ENCODE measurements around the gene CDK5RAP3.
"Not testable (repeated sequence)": the region's sequence is repeated elsewhere in the genome, so short reads cannot be mapped to it uniquely, and the experiment has no call there.

CDK5RAP3 gene

DNA sequence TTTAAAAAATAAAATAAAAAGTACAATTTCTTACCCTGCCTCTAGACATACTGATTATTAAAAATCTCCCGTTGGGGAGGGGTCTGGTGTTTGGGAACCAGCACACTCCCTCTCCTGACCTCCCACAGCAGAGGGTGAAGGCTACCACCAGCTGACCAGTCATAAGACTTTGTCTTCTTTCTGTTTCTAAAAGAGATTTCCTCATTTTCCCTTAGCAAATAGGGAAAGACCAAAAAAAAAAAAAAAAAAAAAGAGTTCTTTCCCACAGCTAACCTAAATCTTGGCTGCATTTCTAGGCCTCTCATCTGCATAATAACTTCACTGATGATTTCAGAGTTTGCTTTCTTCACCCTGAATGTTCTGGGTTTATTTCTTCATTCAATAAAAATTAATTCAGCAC is 30.3 kb downstream of the CDK5RAP3 start:
- H3K9ac ChIP-seq (ENCODE audit: low read length): no peak overlapping the region
- H4K12ac ChIP-seq (ENCODE audit: low read depth, low read length): no peak overlapping the region
- no peak overlapping the region for H2BK12ac ChIP-seq (ENCODE audit: low read length)
- H4K91ac ChIP-seq (ENCODE audit: low read depth, low read length): no peak overlapping the region
- H2AK5ac ChIP-seq (ENCODE audit: low read length): no peak overlapping the region
- H3K23ac ChIP-seq (ENCODE audit: low read length): no peak overlapping the region
- H3K79me1 ChIP-seq (ENCODE audit: low read length): peaks cover 14% of the 10 kb centered on the region
- no peak overlapping the region for H3K27ac ChIP-seq (ENCODE audit: low read depth, low read length)
- H2BK5ac ChIP-seq (ENCODE audit: low read depth, low read length, poor library complexity): no peak overlapping the region
- H3K36me3 ChIP-seq (ENCODE audit: control insufficient read depth in 1 of 2, insufficient read depth in 2 of 2, low read length in 2 of 2): no peaks in the 10 kb centered on the region
- H3K4ac ChIP-seq (ENCODE audit: low read depth, low read length): no peak overlapping the region
- no peaks in the 10 kb centered on the region for H3K27me3 ChIP-seq (ENCODE audit: insufficient read depth, low read length)
- H3K4me3 ChIP-seq (ENCODE audit: low read depth, low read length): no peak overlapping the region
- no CpG with 5 or more reads among the region's 1 CpG for WGBS (ENCODE audit: extremely low coverage, insufficient coverage, insufficient read length)
- H3K4me2 ChIP-seq (ENCODE audit: low read length): no peak overlapping the region
- DNase-seq: peak in 1 of 2 donors; percentile 17
- H2BK120ac ChIP-seq (ENCODE audit: insufficient read depth, low read length, poor library complexity): no peak overlapping the region
- H3K14ac ChIP-seq (ENCODE audit: low read length): no peak overlapping the region
- H3K79me2 ChIP-seq (ENCODE audit: control insufficient read depth, insufficient read depth, low read length, poor library complexity): no peaks in the 10 kb centered on the region
- H3K9me3 ChIP-seq (ENCODE audit: insufficient read depth, low read depth, low read length): peaks cover 2% of the 10 kb centered on the region
- peaks cover 14 to 20% of the 10 kb centered on the region in 2 experiments for H3K4me1 ChIP-seq (ENCODE audit: control insufficient read depth in 1 of 2, insufficient read depth in 2 of 2, low read length in 2 of 2)
- H3K18ac ChIP-seq (ENCODE audit: low read length): no peak overlapping the region
- H4K8ac ChIP-seq (ENCODE audit: low read depth, low read length): no peak overlapping the region
- no peak overlapping the region for H2AFZ ChIP-seq (ENCODE audit: insufficient read depth, low read length, poor library complexity)

DNA sequence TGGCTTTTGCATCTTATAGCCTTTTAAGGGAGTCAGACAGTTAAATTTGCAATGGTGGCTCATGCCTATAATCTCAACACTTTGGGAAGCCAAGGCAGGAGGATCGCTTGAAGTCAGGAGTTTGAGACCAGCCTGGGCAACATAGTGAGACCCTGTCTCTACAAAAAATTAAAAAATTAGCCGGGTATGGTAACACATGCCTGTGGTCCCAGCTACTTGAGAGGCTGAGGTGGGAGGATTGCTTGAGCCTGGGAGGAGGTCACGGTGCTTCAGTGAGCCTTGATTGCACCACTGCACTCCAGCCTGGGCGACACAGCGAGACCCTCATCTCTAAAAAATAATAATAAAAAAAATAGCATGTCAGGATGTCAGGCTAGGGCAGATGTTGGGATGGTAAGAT is 30.7 kb downstream of the CDK5RAP3 start:
- not testable (repeated sequence) for H2AFZ ChIP-seq (ENCODE audit: insufficient read depth, low read length, poor library complexity); H3K4me2 ChIP-seq (ENCODE audit: low read length); H2BK12ac ChIP-seq (ENCODE audit: low read length); H3K14ac ChIP-seq (ENCODE audit: low read length); H2BK5ac ChIP-seq (ENCODE audit: low read depth, low read length, poor library complexity); H4K8ac ChIP-seq (ENCODE audit: low read depth, low read length); H3K23ac ChIP-seq (ENCODE audit: low read length); H3K9ac ChIP-seq (ENCODE audit: low read length); H2BK120ac ChIP-seq (ENCODE audit: insufficient read depth, low read length, poor library complexity); H3K4ac ChIP-seq (ENCODE audit: low read depth, low read length); H3K18ac ChIP-seq (ENCODE audit: low read length); H4K12ac ChIP-seq (ENCODE audit: low read depth, low read length); DNase-seq; H2AK5ac ChIP-seq (ENCODE audit: low read length); H4K91ac ChIP-seq (ENCODE audit: low read depth, low read length); H3K79me2 ChIP-seq (ENCODE audit: control insufficient read depth, insufficient read depth, low read length, poor library complexity); H3K9me3 ChIP-seq (ENCODE audit: insufficient read depth, low read depth, low read length); H3K27me3 ChIP-seq (ENCODE audit: insufficient read depth, low read length); H3K27ac ChIP-seq (ENCODE audit: low read depth, low read length); H3K4me3 ChIP-seq (ENCODE audit: low read depth, low read length); H3K36me3 ChIP-seq (ENCODE audit: control insufficient read depth in 1 of 2, insufficient read depth in 2 of 2, low read length in 2 of 2)
- Histone ChIP-seq H3K4me1 (ENCODE audit: control insufficient read depth in 1 of 2, insufficient read depth in 2 of 2, low read length in 2 of 2) (peaks cover 12 to 15% of the 10 kb centered on the region in 2 experiments), H3K79me1 (ENCODE audit: low read length) (peaks cover 14% of the 10 kb centered on the region)
- WGBS (ENCODE audit: extremely low coverage, insufficient coverage, insufficient read length): no CpG with 5 or more reads among the region's 5 CpGs

DNA sequence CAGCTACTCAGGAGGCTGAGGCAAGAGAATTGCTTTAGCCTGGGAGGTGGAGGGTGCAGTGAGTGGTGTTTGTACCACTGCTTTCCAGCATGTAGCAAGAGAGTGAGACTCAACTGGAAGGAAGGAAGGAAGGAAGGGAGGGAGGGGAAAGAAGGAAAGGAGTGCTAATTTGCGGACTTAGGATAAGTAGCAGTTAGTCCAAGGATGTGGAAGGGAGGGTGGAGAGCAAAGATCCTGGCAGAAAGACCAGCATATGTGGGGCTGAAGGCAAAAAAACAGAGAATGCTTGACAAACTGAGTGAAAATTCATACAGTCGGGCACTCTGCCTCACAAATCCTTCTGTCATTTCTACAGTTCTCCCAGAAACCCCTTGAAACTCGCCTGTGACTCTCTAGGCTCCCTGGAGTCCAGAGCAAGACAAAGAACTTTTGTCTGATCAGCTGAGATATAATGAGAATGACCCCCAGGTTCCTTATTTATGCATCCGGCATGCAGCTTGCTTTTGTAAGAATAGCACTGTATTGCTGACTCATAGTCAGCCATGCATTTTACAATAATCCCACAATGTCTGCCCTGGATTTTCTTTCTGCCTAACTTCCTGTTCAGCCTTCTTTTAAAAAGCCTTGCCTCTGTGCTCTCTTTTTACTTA is 31.5 kb downstream of the CDK5RAP3 start:
- Histone ChIP-seq H3K79me2 (ENCODE audit: control insufficient read depth, insufficient read depth, low read length, poor library complexity) (no peaks in the 10 kb centered on the region), H3K27me3 (ENCODE audit: insufficient read depth, low read length) (no peaks in the 10 kb centered on the region), H2BK120ac (ENCODE audit: insufficient read depth, low read length, poor library complexity) (peak overlapping the region; percentile 90), H3K18ac (ENCODE audit: low read length) (no peak overlapping the region), H4K12ac (ENCODE audit: low read depth, low read length) (peak overlapping the region; percentile 87), H3K9me3 (ENCODE audit: insufficient read depth, low read depth, low read length) (peaks cover 2% of the 10 kb centered on the region), H3K4ac (ENCODE audit: low read depth, low read length) (peak overlapping the region; percentile 47), H3K14ac (ENCODE audit: low read length) (peak overlapping the region; percentile 79), H2AK5ac (ENCODE audit: low read length) (no peak overlapping the region), H2BK12ac (ENCODE audit: low read length) (peak overlapping the region; percentile 54), H4K91ac (ENCODE audit: low read depth, low read length) (peak overlapping the region; percentile 70), H3K4me1 (ENCODE audit: control insufficient read depth in 1 of 2, insufficient read depth in 2 of 2, low read length in 2 of 2) (peaks cover 12 to 15% of the 10 kb centered on the region in 2 experiments), H2AFZ (ENCODE audit: insufficient read depth, low read length, poor library complexity) (peak overlapping the region; percentile 72), H3K4me3 (ENCODE audit: low read depth, low read length) (no peak overlapping the region), H3K79me1 (ENCODE audit: low read length) (peaks cover 14% of the 10 kb centered on the region), H3K9ac (ENCODE audit: low read length) (no peak overlapping the region), H2BK5ac (ENCODE audit: low read depth, low read length, poor library complexity) (peak overlapping the region; percentile 66), H3K36me3 (ENCODE audit: control insufficient read depth in 1 of 2, insufficient read depth in 2 of 2, low read length in 2 of 2) (no peaks in the 10 kb centered on the region), H4K8ac (ENCODE audit: low read depth, low read length) (peak overlapping the region; percentile 54), H3K4me2 (ENCODE audit: low read length) (no peak overlapping the region), H3K27ac (ENCODE audit: low read depth, low read length) (peak overlapping the region; percentile 48), H3K23ac (ENCODE audit: low read length) (no peak overlapping the region)
- DNase-seq: peak in 1 of 2 donors; percentile 35
- no CpG with 5 or more reads among the region's 4 CpGs for WGBS (ENCODE audit: extremely low coverage, insufficient coverage, insufficient read length)

GRCh38 chr17:48002916-48003416 is 32.1 kb downstream of the CDK5RAP3 start:
- WGBS (ENCODE audit: extremely low coverage, insufficient coverage, insufficient read length): no CpG with 5 or more reads among the region's 7 CpGs

More at GRCh38 chr17:48002916-48003416, 32.1 kb downstream of the CDK5RAP3 start:
- Histone ChIP-seq H3K4me2 (ENCODE audit: low read length) (no peak overlapping the region), H3K4ac (ENCODE audit: low read depth, low read length) (peak overlapping the region; percentile 44), H3K23ac (ENCODE audit: low read length) (no peak overlapping the region), H4K91ac (ENCODE audit: low read depth, low read length) (peak overlapping the region; percentile 72), H3K79me2 (ENCODE audit: control insufficient read depth, insufficient read depth, low read length, poor library complexity) (no peaks in the 10 kb centered on the region), H2BK5ac (ENCODE audit: low read depth, low read length, poor library complexity) (peak overlapping the region; percentile 43), H3K18ac (ENCODE audit: low read length) (peak overlapping the region; percentile 70), H3K4me3 (ENCODE audit: low read depth, low read length) (no peak overlapping the region), H3K4me1 (ENCODE audit: control insufficient read depth in 1 of 2, insufficient read depth in 2 of 2, low read length in 2 of 2) (peaks cover 12 to 15% of the 10 kb centered on the region in 2 experiments), H2AFZ (ENCODE audit: insufficient read depth, low read length, poor library complexity) (peak overlapping the region; percentile 54), H4K12ac (ENCODE audit: low read depth, low read length) (no peak overlapping the region), H3K9ac (ENCODE audit: low read length) (no peak overlapping the region), H3K36me3 (ENCODE audit: control insufficient read depth in 1 of 2, insufficient read depth in 2 of 2, low read length in 2 of 2) (no peaks in the 10 kb centered on the region), H3K27ac (ENCODE audit: low read depth, low read length) (peak overlapping the region; percentile 48), H2BK120ac (ENCODE audit: insufficient read depth, low read length, poor library complexity) (peak overlapping the region; percentile 74), H3K79me1 (ENCODE audit: low read length) (peaks cover 14% of the 10 kb centered on the region), H2BK12ac (ENCODE audit: low read length) (peak overlapping the region; percentile 92), H4K8ac (ENCODE audit: low read depth, low read length) (peak overlapping the region; percentile 5), H3K14ac (ENCODE audit: low read length) (peak overlapping the region; percentile 64), H3K9me3 (ENCODE audit: insufficient read depth, low read depth, low read length) (peaks cover 1% of the 10 kb centered on the region), H3K27me3 (ENCODE audit: insufficient read depth, low read length) (no peaks in the 10 kb centered on the region), H2AK5ac (ENCODE audit: low read length) (peak overlapping the region; percentile 21)
- no peak for DNase-seq
